Measurements from ENCODE around the gene OR5A1. TPM values are rescaled to one million over a fixed set of nuclear protein-coding genes. Genes with fewer than 3 reads are reported as not detected.

OR5A1 gene
- polyA plus RNA-seq, 3 donors: not detected

DNA sequence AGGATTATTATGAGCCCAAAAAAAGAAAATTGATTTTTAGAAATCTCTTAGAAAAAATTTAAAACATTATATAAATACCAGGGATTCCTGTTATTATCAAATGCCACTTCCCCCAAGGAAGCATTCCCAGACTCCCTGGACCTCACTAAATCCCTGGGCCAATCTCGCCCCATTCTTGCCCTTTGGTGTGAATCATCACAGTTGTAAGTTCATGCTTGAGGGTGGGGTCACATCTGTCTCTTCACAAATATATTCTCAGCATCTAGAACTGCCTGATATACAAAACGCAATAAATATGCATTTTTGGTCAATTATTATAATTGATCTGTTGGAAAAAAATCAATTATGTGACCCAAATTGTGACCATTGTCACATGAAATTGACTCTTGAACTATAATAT lies 12.2 kb downstream of the OR5A1 start:
- Histone ChIP-seq H3K27ac (ENCODE audit: low read depth in 1 of 2, low read length in 2 of 2) (no peak overlapping the region), H2AFZ (ENCODE audit: insufficient read depth, low read depth, low read length, poor library complexity, severe bottlenecking) (no peak overlapping the region), H3K9ac (ENCODE audit: insufficient read depth, low read length, poor library complexity, severe bottlenecking) (no peak overlapping the region), H3K4me2 (replicated peaks; ENCODE audit: extremely low read depth, low read length, poor library complexity, severe bottlenecking) (no peak overlapping the region), H3K27me3 (ENCODE audit: control insufficient read depth in 2 of 2, insufficient read depth in 2 of 2, low read length in 2 of 2) (no peaks in the 10 kb centered on the region), H3K36me3 (replicated peaks in 1 of 2; ENCODE audit: control insufficient read depth in 1 of 2, insufficient read depth in 2 of 2, low read length in 2 of 2) (no peaks in the 10 kb centered on the region), H3K9me3 (replicated peaks in 1 of 2; ENCODE audit: control insufficient read depth in 1 of 2, insufficient read depth in 1 of 2, low read length in 2 of 2) (peaks cover 0 to 6% of the 10 kb centered on the region in 2 donors), H4K20me1 (ENCODE audit: insufficient read depth, low read length) (no peaks in the 10 kb centered on the region), H3K79me2 (ENCODE audit: insufficient read depth, low read length) (no peaks in the 10 kb centered on the region), H3K4me3 (replicated peaks in 1 of 3; ENCODE audit: low read depth in 2 of 3, low read length in 3 of 3) (no peak overlapping the region), H3K4me1 (ENCODE audit: control insufficient read depth in 1 of 2, insufficient read depth in 2 of 2, low read length in 2 of 2) (no peaks in the 10 kb centered on the region)
- Mint-ChIP-seq H3K9me3 (peaks cover 4 to 13% (median 8%) of the 10 kb centered on the region in 7 donors), H3K36me3 (no peaks in the 10 kb centered on the region), H3K4me1 (no peaks in the 10 kb centered on the region), H3K27me3 (ENCODE audit: low read depth in 3 of 3) (no peaks in the 10 kb centered on the region), H3K4me3 (no peak overlapping the region), H3K27ac (no peak overlapping the region)
- DNase-seq: no peak
- intact Hi-C loops (cut with micrococcal nuclease): no loop called here
- TF ChIP-seq, protein P1, sequence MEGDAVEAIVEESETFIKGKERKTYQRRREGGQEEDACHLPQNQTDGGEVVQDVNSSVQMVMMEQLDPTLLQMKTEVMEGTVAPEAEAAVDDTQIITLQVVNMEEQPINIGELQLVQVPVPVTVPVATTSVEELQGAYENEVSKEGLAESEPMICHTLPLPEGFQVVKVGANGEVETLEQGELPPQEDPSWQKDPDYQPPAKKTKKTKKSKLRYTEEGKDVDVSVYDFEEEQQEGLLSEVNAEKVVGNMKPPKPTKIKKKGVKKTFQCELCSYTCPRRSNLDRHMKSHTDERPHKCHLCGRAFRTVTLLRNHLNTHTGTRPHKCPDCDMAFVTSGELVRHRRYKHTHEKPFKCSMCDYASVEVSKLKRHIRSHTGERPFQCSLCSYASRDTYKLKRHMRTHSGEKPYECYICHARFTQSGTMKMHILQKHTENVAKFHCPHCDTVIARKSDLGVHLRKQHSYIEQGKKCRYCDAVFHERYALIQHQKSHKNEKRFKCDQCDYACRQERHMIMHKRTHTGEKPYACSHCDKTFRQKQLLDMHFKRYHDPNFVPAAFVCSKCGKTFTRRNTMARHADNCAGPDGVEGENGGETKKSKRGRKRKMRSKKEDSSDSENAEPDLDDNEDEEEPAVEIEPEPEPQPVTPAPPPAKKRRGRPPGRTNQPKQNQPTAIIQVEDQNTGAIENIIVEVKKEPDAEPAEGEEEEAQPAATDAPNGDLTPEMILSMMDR (IDR thresholded peaks at IDR 0.05): no peak
- no CpG with 5 or more reads among the region's 2 CpGs for WGBS (ENCODE audit: insufficient coverage)

DNA sequence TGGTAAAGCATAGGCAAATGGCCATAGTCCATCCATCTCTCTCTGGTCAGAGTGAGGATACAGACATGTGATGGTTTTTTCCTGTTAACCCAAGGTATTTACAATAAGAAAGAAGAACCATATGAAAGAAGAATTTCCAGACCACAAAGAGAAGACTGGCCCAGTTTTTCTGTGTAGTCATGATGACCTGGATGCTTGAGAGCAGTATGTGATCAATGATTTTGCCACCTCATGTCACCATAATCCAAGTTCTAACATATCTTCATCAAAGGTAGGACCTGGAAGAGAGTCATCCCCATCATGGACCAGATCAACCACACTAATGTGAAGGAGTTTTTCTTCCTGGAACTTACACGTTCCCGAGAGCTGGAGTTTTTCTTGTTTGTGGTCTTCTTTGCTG lies 20.4 kb downstream of the OR5A1 start, which contains the start of gene OR4D6:
Gene OR4D6, plus strand, starts transcription at position 301 of the 400 bp plus-strand sequence. Its CDS starts 0 bp downstream, at position 301.
- no peaks in the 10 kb centered on the region for H3K36me3 Mint-ChIP-seq
- no peaks in the 10 kb centered on the region for H3K27me3 ChIP-seq (ENCODE audit: control insufficient read depth in 2 of 2, insufficient read depth in 2 of 2, low read length in 2 of 2)
- no peaks in the 10 kb centered on the region for H4K20me1 ChIP-seq (ENCODE audit: insufficient read depth, low read length)
- H3K9me3 ChIP-seq (replicated peaks in 1 of 2; ENCODE audit: control insufficient read depth in 1 of 2, insufficient read depth in 1 of 2, low read length in 2 of 2): no peaks in the 10 kb centered on the region
- no peak within 1 kb of the TSS for H2AFZ ChIP-seq (ENCODE audit: insufficient read depth, low read depth, low read length, poor library complexity, severe bottlenecking)
- no peak within 1 kb of the TSS for H3K4me3 ChIP-seq (replicated peaks in 1 of 3; ENCODE audit: low read depth in 2 of 3, low read length in 3 of 3)
- H3K9ac ChIP-seq (ENCODE audit: insufficient read depth, low read length, poor library complexity, severe bottlenecking): no peak within 1 kb of the TSS
- peaks cover 0 to 2% (median 0%) of the 10 kb centered on the region in 7 donors for H3K9me3 Mint-ChIP-seq
- H3K4me2 ChIP-seq (replicated peaks; ENCODE audit: extremely low read depth, low read length, poor library complexity, severe bottlenecking): no peak within 1 kb of the TSS
- no peaks in the 10 kb centered on the region for H3K4me1 Mint-ChIP-seq
- H3K4me3 Mint-ChIP-seq: no peak within 1 kb of the TSS
- TF ChIP-seq, protein P1 (IDR thresholded peaks at IDR 0.05): no peak
- no peak within 1 kb of the TSS for H3K27ac ChIP-seq (ENCODE audit: low read depth in 1 of 2, low read length in 2 of 2)
- intact Hi-C loops (cut with micrococcal nuclease): no loop called here
- no CpG with 5 or more reads among the region's 2 CpGs for WGBS (ENCODE audit: insufficient coverage)
- H3K36me3 ChIP-seq (replicated peaks in 1 of 2; ENCODE audit: control insufficient read depth in 1 of 2, insufficient read depth in 2 of 2, low read length in 2 of 2): no peaks in the 10 kb centered on the region
- H3K4me1 ChIP-seq (ENCODE audit: control insufficient read depth in 1 of 2, insufficient read depth in 2 of 2, low read length in 2 of 2): no peaks in the 10 kb centered on the region
- H3K27me3 Mint-ChIP-seq (ENCODE audit: low read depth in 3 of 3): no peaks in the 10 kb centered on the region
- no peaks in the 10 kb centered on the region for H3K79me2 ChIP-seq (ENCODE audit: insufficient read depth, low read length)
- H3K27ac Mint-ChIP-seq: no peak within 1 kb of the TSS
- DNase-seq: no peak

Data from CD14-positive monocyte (primary cell).